Natural killer cell (primary cell): ENCODE measurements around the gene SDHAF1. TPM values are rescaled to one million over a fixed set of nuclear protein-coding genes. Genes with fewer than 3 reads are reported as not detected.
A peak's percentile ranks its signal among the peaks of the same experiment; 100 is the strongest.

Experiments used
- ATAC-seq, 3 donors: fragments of 150-1000 bp in 2 of 3; fragments of 200-7000 bp in 1 of 3; cut with Tn5 transposase; 1 replicate in 1 of 3; 2 replicates in 2 of 3; pipeline ENCODE4 v1.10.0; 2021; ENCODE audit warnings: mild to moderate bottlenecking in 2 of 3, moderate library complexity in 2 of 3
- DNase-seq, 2 donors: peaks; one replicate each; pipeline versions ENCODE4 v3.0.0 to v3.0.0-alpha.2; 2013 to 2021; ENCODE audit warnings: mixed read lengths in 1 of 2
- H3K27ac ChIP-seq: one replicate; pipeline ENCODE4 v1.5.1; 2013; ENCODE audit warnings: mild to moderate bottlenecking, low read length
- H3K27me3 ChIP-seq: one replicate; pipeline ENCODE4 v1.6.1; 2013; ENCODE audit warnings: low read length; ENCODE audit not compliant: control insufficient read depth, insufficient read depth
- H3K36me3 ChIP-seq: one replicate; pipeline ENCODE4 v1.6.1; 2013; ENCODE audit warnings: low read length; ENCODE audit not compliant: control insufficient read depth, insufficient read depth
- H3K4me1 ChIP-seq: one replicate; pipeline ENCODE4 v1.6.1; 2013; ENCODE audit warnings: low read length; ENCODE audit not compliant: control insufficient read depth, insufficient read depth
- H3K4me3 ChIP-seq: one replicate; pipeline ENCODE4 v1.5.1; 2013; ENCODE audit warnings: low read length
- H3K9me3 ChIP-seq: one replicate; pipeline ENCODE4 v1.6.1; 2013; ENCODE audit warnings: low read length; ENCODE audit not compliant: control insufficient read depth, insufficient read depth
- H3K27ac Mint-ChIP-seq, 2 donors: one replicate each; pipeline ENCODE4 v1.8.0; 2022; ENCODE audit warnings: mild to moderate bottlenecking in 2 of 2, mixed read lengths in 2 of 2, moderate library complexity in 1 of 2
- H3K27me3 Mint-ChIP-seq, 2 donors: one replicate each; pipeline ENCODE4 v1.8.0; 2022; ENCODE audit warnings: low read depth in 2 of 2, mixed read lengths in 2 of 2
- H3K36me3 Mint-ChIP-seq: one replicate; pipeline ENCODE4 v1.8.0; 2022; ENCODE audit warnings: mixed read lengths
- H3K4me1 Mint-ChIP-seq, 2 donors: one replicate each; pipeline ENCODE4 v1.8.0; 2022; ENCODE audit warnings: mixed read lengths in 2 of 2
- H3K4me3 Mint-ChIP-seq: one replicate; pipeline ENCODE4 v1.8.0; 2022; ENCODE audit warnings: mild to moderate bottlenecking, moderate library complexity, mixed read lengths
- H3K9me3 Mint-ChIP-seq, 2 donors: one replicate each; pipeline ENCODE4 v1.8.0; 2022; ENCODE audit warnings: mixed read lengths in 2 of 2
- CTCF ChIP-seq: fragments of 200-600 bp; IDR thresholded peaks from one replicate; pipeline ENCODE4 v1.8.0; 2022; ENCODE audit warnings: antibody characterized with exemption
- WGBS: methylation state at CpG from one replicate; pipeline ENCODE4 v1.1.7; 2013; ENCODE audit warnings: missing lambda C conversion rate; ENCODE audit not compliant: insufficient coverage; 5-methylcytosine and 5-hydroxymethylcytosine counted together
- intact Hi-C: fragments of 100-400 bp; cut with micrococcal nuclease; formaldehyde crosslinking; loops from one replicate; pipeline ENCODE4 v1.14.2; 2022
- total RNA-seq, 4 donors: library from RNA; stranded (reverse); fragments of 120-200 nt in 1 of 4; gene quantifications; one replicate each; pipeline versions ENCODE4 v1.2.3 to v1.2.4, GENCODE V29; 2013 to 2022

The SDHAF1 gene, protein sequence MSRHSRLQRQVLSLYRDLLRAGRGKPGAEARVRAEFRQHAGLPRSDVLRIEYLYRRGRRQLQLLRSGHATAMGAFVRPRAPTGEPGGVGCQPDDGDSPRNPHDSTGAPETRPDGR
- 10 to 100 TPM in 2 of 3 donors, 1 to 10 TPM in 1; 9.2 to 12.1 (median 10.5) TPM for total RNA-seq
- 23.5 TPM for total RNA-seq (2013)

- Histone ChIP-seq H3K9me3 (no peaks in the 10 kb centered on the region), H3K36me3 (peaks cover 8% of the 10 kb centered on the region), H3K4me3 (peak within 1 kb of the TSS; percentile 59), H3K27ac (peak within 1 kb of the TSS; percentile 83), H3K27me3 (no peaks in the 10 kb centered on the region), H3K4me1 (peaks cover 26% of the 10 kb centered on the region)
- DNase-seq (peak; percentile 88 to 95), ATAC-seq (peak; percentile 89 to 94 (median 91))
- under 1% methylated on average over 97 of the region's 97 CpGs for WGBS
- Mint-ChIP-seq H3K36me3 (no peaks in the 10 kb centered on the region), H3K4me1 (peaks cover 12 to 30% of the 10 kb centered on the region in 2 donors), H3K27me3 (no peaks in the 10 kb centered on the region), H3K9me3 (no peaks in the 10 kb centered on the region), H3K27ac (peak within 1 kb of the TSS; percentile 91 to 95), H3K4me3 (peak within 1 kb of the TSS; percentile 96)
- intact Hi-C loops = loop anchor here (1.0 to 10.0 kb wide), 3 partner anchors 19 to 119 kb away; partner anchors contain the start of genes ALKBH6, OVOL3, POLR2I and TBCB
- no peak for TF ChIP-seq CTCF
Observed at GRCh38 chr19:35995048-35995993, at the start of gene SDHAF1. Gene SDHAF1, plus strand, starts transcription at chr19:35995188. Its CDS starts 87 bp downstream, at chr19:35995275.

- no peaks in the 10 kb centered on the region for H3K27me3 Mint-ChIP-seq
- Histone ChIP-seq H3K4me3 (no peak overlapping the region), H3K36me3 (no peaks in the 10 kb centered on the region), H3K9me3 (no peaks in the 10 kb centered on the region), H3K4me1 (peaks cover 10% of the 10 kb centered on the region), H3K27ac (no peak overlapping the region), H3K27me3 (no peaks in the 10 kb centered on the region)
- TF ChIP-seq CTCF = no peak
- no peaks in the 10 kb centered on the region for H3K9me3 Mint-ChIP-seq
- H3K4me3 Mint-ChIP-seq = no peak overlapping the region
- DNase-seq (no peak), ATAC-seq (no peak)
- H3K36me3 Mint-ChIP-seq = no peaks in the 10 kb centered on the region
- WGBS = 61% methylated on average over 4 of the region's 4 CpGs
- H3K4me1 Mint-ChIP-seq = peaks cover 6 to 24% of the 10 kb centered on the region in 2 donors
- H3K27ac Mint-ChIP-seq = peak overlapping the region; percentile 46 to 85
- intact Hi-C loops = no loop called here
Observed at GRCh38 chr19:35946203-35946602, 48.8 kb upstream of the SDHAF1 start.

GRCh38 chr19:35949131-35949530 lies 45.9 kb upstream of the SDHAF1 start:
- H3K27me3 ChIP-seq = no peaks in the 10 kb centered on the region
- no peaks in the 10 kb centered on the region for H3K36me3 Mint-ChIP-seq
- peak overlapping the region in 1 of 2 donors; percentile 68 for H3K27ac Mint-ChIP-seq
- ATAC-seq = no peak
- DNase-seq = no peak
- TF ChIP-seq CTCF = no peak
- peaks cover 20 to 40% of the 10 kb centered on the region in 2 donors for H3K4me1 Mint-ChIP-seq
- no peaks in the 10 kb centered on the region for H3K9me3 Mint-ChIP-seq
- H3K4me1 ChIP-seq = peaks cover 30% of the 10 kb centered on the region
- whole genome bisulfite sequencing = 83% methylated on average over 2 of the region's 2 CpGs
- H3K4me3 Mint-ChIP-seq = no peak overlapping the region
- intact Hi-C loops = no loop called here
- H3K27me3 Mint-ChIP-seq = no peaks in the 10 kb centered on the region
- H3K4me3 ChIP-seq = no peak overlapping the region
- H3K36me3 ChIP-seq = no peaks in the 10 kb centered on the region
- no peak overlapping the region for H3K27ac ChIP-seq
- H3K9me3 ChIP-seq = no peaks in the 10 kb centered on the region
